K562 (cell line): ENCODE data around the gene CKLF. TPM values are rescaled to one million over a fixed set of nuclear protein-coding genes. Genes with fewer than 3 reads are reported as not detected.

Experiments used
- BRD4 ChIP-seq: fragments of 200-600 bp; sonication (generic); IDR thresholded peaks from 2 replicates; pipeline ENCODE4 v1.6.1; 2017; ENCODE audit warnings: inconsistent platforms
- GATAD2A ChIP-seq: fragments of 450-650 bp; IDR thresholded peaks from 2 replicates; pipeline ENCODE4 v1.6.1; 2017
- HNRNPH1 ChIP-seq: fragments of 200-400 bp; formaldehyde crosslinking; optimal IDR thresholded peaks from 2 replicates; pipeline ENCODE3; 2017; ENCODE audit warnings: low read depth, mild to moderate bottlenecking, low read length, moderate library complexity
- MYC ChIP-seq, 2 experiments: fragments of 250-450 bp in 1 of 2; sonication (Bioruptor Pico) in 1 of 2; IDR thresholded peaks; 2 replicates each; pipeline versions ENCODE4 v1.5.1 to v1.6.1; 2012 to 2021; ENCODE audit warnings: low read depth in 2 of 2, borderline replicate concordance in 1 of 2, improper control_type of control experiment in 1 of 2, low read length in 1 of 2, mild to moderate bottlenecking in 1 of 2, moderate library complexity in 1 of 2
- POLR2G ChIP-seq: fragments of 200-400 bp; formaldehyde crosslinking; IDR thresholded peaks from 2 replicates; pipeline ENCODE4 v1.6.1; 2017; ENCODE audit warnings: low read depth, mild to moderate bottlenecking, antibody characterized with exemption, low read length, moderate library complexity
- SP1 ChIP-seq: sonication (generic); formaldehyde crosslinking; IDR thresholded peaks from 2 replicates; pipeline ENCODE4 v1.8.1; 2022; ENCODE audit warnings: mild to moderate bottlenecking, missing genetic modification reagents
- SRSF1 ChIP-seq: fragments of 200-400 bp; formaldehyde crosslinking; IDR thresholded peaks from 2 replicates; pipeline ENCODE4 v1.6.1; 2017; ENCODE audit warnings: mild to moderate bottlenecking, low read depth, low read length, moderate library complexity
- ZBTB1 ChIP-seq: sonication (generic); formaldehyde crosslinking; IDR thresholded peaks from 2 replicates; pipeline ENCODE4 v1.8.1; 2023; ENCODE audit warnings: missing genetic modification reagents, low read depth, mild to moderate bottlenecking, borderline replicate concordance
- ZNF583 ChIP-seq: fragments of 250-450 bp; sonication (Bioruptor Pico); IDR thresholded peaks from 2 replicates; pipeline ENCODE4 v1.4.0; 2020
- ZNF644 ChIP-seq: fragments of 200-800 bp; sonication (Bioruptor generic); IDR thresholded peaks from 2 replicates; pipeline ENCODE4 v1.6.1; 2016; ENCODE audit warnings: low read depth, missing genetic modification characterization, missing compliant biosample characterization
- polyA plus RNA-seq, 8 experiments: library from polyadenylated mRNA; depleted of rRNA in 4 of 8; stranded (reverse) in 5 of 8; unstranded in 3 of 8; fragments of >200 nt; fragmentation: Nextera tagmentation in 2 of 8; fragmentation: Illumina TruSeq in 1 of 8; extraction: Ambion mirVana in 2 of 8; extraction: Trizol in 1 of 8; gene quantifications; 2 replicates each; pipeline versions ENCODE4 v1.2.1 to v1.2.3, GENCODE V29; 2011 to 2014; ENCODE audit warnings: inconsistent platforms in 1 of 8, missing spikeins in 1 of 8
- total RNA-seq, 7 experiments: library from RNA; depleted of rRNA in 6 of 7; stranded (reverse); fragments of >200 nt in 6 of 7; fragmentation: Illumina TruSeq in 2 of 7; extraction: Trizol in 2 of 7; gene quantifications; 2 replicates each; pipeline versions ENCODE4 v1.2.1 to v1.2.3, GENCODE V29; 2011 to 2021; ENCODE audit warnings: low replicate concordance in 1 of 7
- TF ChIP-seq, protein P1 (sequence below), 2 experiments: fragments of 450-650 bp in 1 of 2; sonication (generic) in 1 of 2; formaldehyde crosslinking; conservative IDR thresholded peaks; 2 replicates each; pipeline versions ENCODE4 v1.4.0 to v1.8.1; 2020 to 2022; ENCODE audit warnings: mild to moderate bottlenecking in 1 of 2, missing genetic modification reagents in 1 of 2
- TF ChIP-seq, protein P2 (sequence below): fragments of 200-800 bp; sonication (Bioruptor generic); IDR thresholded peaks from 2 replicates; pipeline ENCODE4 v1.6.1; 2017; ENCODE audit warnings: missing genetic modification characterization, missing compliant biosample characterization
- TF ChIP-seq, protein P3 (sequence below): fragments of 200-800 bp; sonication (Bioruptor generic); IDR thresholded peaks from 2 replicates; pipeline ENCODE4 v1.6.1; 2017; ENCODE audit warnings: missing genetic modification characterization, missing compliant biosample characterization
- TF ChIP-seq, protein P4 (sequence below): fragments of 450-650 bp; formaldehyde crosslinking; IDR thresholded peaks from 2 replicates; pipeline ENCODE4 v1.4.0; 2020; ENCODE audit warnings: mild to moderate bottlenecking, moderate library complexity
- TF ChIP-seq, protein P5 (sequence below): fragments of 250-450 bp; sonication (Bioruptor Pico); IDR thresholded peaks from 2 replicates; pipeline ENCODE4 v1.8.0; 2021; ENCODE audit warnings: moderate library complexity, mild to moderate bottlenecking, inconsistent platforms
- TF ChIP-seq, protein P6 (sequence below): fragments of 450-650 bp; formaldehyde crosslinking; IDR thresholded peaks from 2 replicates; pipeline ENCODE4 v1.4.0; 2022; ENCODE audit warnings: missing genetic modification characterization
- TF ChIP-seq, protein P7 (sequence below), 2 experiments: fragments of 250-450 bp in 1 of 2; fragments of 450-650 bp in 1 of 2; sonication (Bioruptor Pico) in 1 of 2; IDR thresholded peaks; 2 replicates each; pipeline versions ENCODE4 v1.6.1 to v1.8.0; 2016 to 2021; ENCODE audit warnings: mild to moderate bottlenecking in 2 of 2, moderate library complexity in 2 of 2, missing compliant biosample characterization in 1 of 2, missing genetic modification characterization in 1 of 2

The CKLF gene
- total and polyA plus RNA-seq, 9 of the 15 experiments (the other 6 are each of a cell fraction or from before 2014, with no cell fraction given) = 84.8 to 322 (median 118) TPM

DNA sequence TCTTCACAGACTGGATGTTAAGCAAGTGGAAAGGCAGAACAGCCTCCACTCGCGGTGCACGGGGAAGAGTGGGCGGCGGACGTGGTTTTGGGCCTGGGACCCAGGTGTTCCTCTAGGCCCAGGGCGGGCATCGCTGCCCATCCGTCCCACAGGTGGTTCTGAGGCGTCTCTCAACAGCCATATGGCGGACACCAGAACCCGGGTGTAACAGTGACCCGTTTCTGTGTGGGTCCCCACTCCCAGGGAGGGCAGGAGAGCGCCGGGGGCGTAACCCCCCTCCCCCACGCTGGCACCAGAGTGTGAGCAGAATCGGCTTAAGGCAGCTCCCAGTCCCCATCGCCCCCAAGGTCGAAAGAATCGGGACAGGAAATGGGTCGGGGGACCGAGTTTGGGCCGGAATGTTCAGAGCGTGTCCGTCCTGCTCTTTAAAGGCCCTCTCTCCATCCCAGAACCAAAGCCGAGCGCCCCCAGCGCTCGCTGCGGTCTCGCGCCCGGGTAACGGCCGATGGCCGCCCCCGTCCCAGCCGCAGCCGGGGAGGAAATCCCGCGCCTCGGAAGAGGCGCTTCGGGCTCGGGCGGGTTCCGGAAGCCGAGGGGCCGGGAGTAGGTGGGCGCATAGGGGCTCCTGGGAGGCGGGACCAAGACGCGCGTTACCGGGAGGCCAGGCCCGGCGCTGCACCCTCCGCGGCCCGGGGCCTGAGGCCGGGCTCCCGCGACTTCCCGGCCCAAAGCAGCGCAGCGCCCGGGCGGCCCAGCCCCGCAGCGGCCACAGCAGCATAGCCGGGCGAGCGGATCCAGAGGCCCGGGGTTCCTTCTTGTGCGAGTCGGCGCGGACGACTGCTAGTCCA, 2.9 kb upstream of the CKLF start, which contains the start of gene TK2 (continued):
- TF ChIP-seq, protein P1, sequence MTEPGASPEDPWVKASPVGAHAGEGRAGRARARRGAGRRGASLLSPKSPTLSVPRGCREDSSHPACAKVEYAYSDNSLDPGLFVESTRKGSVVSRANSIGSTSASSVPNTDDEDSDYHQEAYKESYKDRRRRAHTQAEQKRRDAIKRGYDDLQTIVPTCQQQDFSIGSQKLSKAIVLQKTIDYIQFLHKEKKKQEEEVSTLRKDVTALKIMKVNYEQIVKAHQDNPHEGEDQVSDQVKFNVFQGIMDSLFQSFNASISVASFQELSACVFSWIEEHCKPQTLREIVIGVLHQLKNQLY (CRISPR knock-in tag; conservative IDR thresholded peaks at IDR 0.05) = no peak
- TF ChIP-seq BRD4 (peak; percentile 87), MYC (IDR thresholded peaks at IDR 0.05; ENCODE audit: low read depth, low read length) (peak; percentile 24; the same call in 1 of the 2 replicates), MYC (CRISPR knock-in tag; IDR thresholded peaks at IDR 0.05; ENCODE audit: borderline replicate concordance, low read depth) (peak; percentile 22; the same call in 1 of the 2 replicates), GATAD2A (peak; percentile 8; the same call in 1 of the 2 replicates), SP1 (CRISPR knock-in tag) (0 out of 2 replicates have a peak, but pooled peaks have one; percentile 33), ZBTB1 (CRISPR knock-in tag) (peak; percentile 53; the same call in 1 of the 2 replicates), ZNF583 (CRISPR knock-in tag) (0 out of 2 replicates have a peak, but pooled peaks have one; percentile 45), HNRNPH1 (no peak), POLR2G (peak; percentile 95), SRSF1 (0 out of 2 replicates have a peak, but pooled peaks have one; percentile 19), ZNF644 (tag) (peak; percentile 59; the same call in 1 of the 2 replicates)
- TF ChIP-seq, protein P2, sequence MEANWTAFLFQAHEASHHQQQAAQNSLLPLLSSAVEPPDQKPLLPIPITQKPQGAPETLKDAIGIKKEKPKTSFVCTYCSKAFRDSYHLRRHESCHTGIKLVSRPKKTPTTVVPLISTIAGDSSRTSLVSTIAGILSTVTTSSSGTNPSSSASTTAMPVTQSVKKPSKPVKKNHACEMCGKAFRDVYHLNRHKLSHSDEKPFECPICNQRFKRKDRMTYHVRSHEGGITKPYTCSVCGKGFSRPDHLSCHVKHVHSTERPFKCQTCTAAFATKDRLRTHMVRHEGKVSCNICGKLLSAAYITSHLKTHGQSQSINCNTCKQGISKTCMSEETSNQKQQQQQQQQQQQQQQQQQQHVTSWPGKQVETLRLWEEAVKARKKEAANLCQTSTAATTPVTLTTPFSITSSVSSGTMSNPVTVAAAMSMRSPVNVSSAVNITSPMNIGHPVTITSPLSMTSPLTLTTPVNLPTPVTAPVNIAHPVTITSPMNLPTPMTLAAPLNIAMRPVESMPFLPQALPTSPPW = peak; percentile 65; the same call in 1 of the 2 replicates
- TF ChIP-seq, protein P3, sequence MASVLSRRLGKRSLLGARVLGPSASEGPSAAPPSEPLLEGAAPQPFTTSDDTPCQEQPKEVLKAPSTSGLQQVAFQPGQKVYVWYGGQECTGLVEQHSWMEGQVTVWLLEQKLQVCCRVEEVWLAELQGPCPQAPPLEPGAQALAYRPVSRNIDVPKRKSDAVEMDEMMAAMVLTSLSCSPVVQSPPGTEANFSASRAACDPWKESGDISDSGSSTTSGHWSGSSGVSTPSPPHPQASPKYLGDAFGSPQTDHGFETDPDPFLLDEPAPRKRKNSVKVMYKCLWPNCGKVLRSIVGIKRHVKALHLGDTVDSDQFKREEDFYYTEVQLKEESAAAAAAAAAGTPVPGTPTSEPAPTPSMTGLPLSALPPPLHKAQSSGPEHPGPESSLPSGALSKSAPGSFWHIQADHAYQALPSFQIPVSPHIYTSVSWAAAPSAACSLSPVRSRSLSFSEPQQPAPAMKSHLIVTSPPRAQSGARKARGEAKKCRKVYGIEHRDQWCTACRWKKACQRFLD (CRISPR knock-in tag) = peak; percentile 50; the same call in 1 of the 2 replicates
- TF ChIP-seq, protein P4, sequence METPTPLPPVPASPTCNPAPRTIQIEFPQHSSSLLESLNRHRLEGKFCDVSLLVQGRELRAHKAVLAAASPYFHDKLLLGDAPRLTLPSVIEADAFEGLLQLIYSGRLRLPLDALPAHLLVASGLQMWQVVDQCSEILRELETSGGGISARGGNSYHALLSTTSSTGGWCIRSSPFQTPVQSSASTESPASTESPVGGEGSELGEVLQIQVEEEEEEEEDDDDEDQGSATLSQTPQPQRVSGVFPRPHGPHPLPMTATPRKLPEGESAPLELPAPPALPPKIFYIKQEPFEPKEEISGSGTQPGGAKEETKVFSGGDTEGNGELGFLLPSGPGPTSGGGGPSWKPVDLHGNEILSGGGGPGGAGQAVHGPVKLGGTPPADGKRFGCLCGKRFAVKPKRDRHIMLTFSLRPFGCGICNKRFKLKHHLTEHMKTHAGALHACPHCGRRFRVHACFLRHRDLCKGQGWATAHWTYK = peak; percentile 50; the same call in 1 of the 2 replicates
- TF ChIP-seq, protein P5, sequence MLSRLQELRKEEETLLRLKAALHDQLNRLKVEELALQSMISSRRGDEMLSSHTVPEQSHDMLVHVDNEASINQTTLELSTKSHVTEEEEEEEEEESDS (CRISPR knock-in tag) = no peak
- TF ChIP-seq, protein P6, sequence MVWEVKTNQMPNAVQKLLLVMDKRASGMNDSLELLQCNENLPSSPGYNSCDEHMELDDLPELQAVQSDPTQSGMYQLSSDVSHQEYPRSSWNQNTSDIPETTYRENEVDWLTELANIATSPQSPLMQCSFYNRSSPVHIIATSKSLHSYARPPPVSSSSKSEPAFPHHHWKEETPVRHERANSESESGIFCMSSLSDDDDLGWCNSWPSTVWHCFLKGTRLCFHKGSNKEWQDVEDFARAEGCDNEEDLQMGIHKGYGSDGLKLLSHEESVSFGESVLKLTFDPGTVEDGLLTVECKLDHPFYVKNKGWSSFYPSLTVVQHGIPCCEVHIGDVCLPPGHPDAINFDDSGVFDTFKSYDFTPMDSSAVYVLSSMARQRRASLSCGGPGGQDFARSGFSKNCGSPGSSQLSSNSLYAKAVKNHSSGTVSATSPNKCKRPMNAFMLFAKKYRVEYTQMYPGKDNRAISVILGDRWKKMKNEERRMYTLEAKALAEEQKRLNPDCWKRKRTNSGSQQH (CRISPR knock-in tag) = no peak
- TF ChIP-seq, protein P7, sequence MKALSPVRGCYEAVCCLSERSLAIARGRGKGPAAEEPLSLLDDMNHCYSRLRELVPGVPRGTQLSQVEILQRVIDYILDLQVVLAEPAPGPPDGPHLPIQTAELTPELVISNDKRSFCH (CRISPR knock-in tag; IDR thresholded peaks at IDR 0.05) = no peak
- TF ChIP-seq, protein P7 (tag; IDR thresholded peaks at IDR 0.05) = peak; percentile 12; the same call in 1 of the 2 replicates
